Heart right ventricle (tissue), 16 donors: ENCODE results near the gene CCHCR1. TPM values are rescaled to one million over a fixed set of nuclear protein-coding genes. Genes with fewer than 3 reads are reported as not detected.

Experiments
- ATAC-seq, 8 donors: fragments of 200-7000 bp; cut with Tn5 transposase; one replicate each; pipeline ENCODE4 v1.9.1; 2020; ENCODE audit warnings: mild to moderate bottlenecking in 8 of 8, moderate library complexity in 8 of 8, moderate number of reproducible peaks in 1 of 8
- DNase-seq, 2 donors: peaks; one replicate each; pipeline ENCODE4 v3.0.0-alpha.2; 2020
- H3K27ac ChIP-seq, 10 donors: fragments of 200-600 bp; sonication (generic) in 2 of 10; one replicate each; pipeline versions ENCODE4 v1.5.0 to v1.8.0; 2020 to 2022; ENCODE audit warnings: mild to moderate bottlenecking in 3 of 10
- H3K27me3 ChIP-seq, 7 donors: fragments of 200-600 bp; one replicate each; pipeline ENCODE4 v1.8.0; 2021 to 2022; ENCODE audit warnings: mild to moderate bottlenecking in 2 of 7
- H3K36me3 ChIP-seq, 9 donors: fragments of 200-600 bp; sonication (generic) in 1 of 9; one replicate each; pipeline versions ENCODE4 v1.5.0 to v1.8.0; 2020 to 2022; ENCODE audit warnings: mild to moderate bottlenecking in 2 of 9
- H3K4me1 ChIP-seq, 9 donors: fragments of 200-600 bp; sonication (generic) in 1 of 9; one replicate each; pipeline versions ENCODE4 v1.5.0 to v1.8.0; 2020 to 2022; ENCODE audit warnings: mild to moderate bottlenecking in 4 of 9
- H3K4me3 ChIP-seq, 10 donors: fragments of 200-600 bp; sonication (generic) in 2 of 10; one replicate each; pipeline versions ENCODE4 v1.5.0 to v1.8.0; 2020 to 2022; ENCODE audit warnings: mild to moderate bottlenecking in 7 of 10, moderate library complexity in 2 of 10
- H3K9me3 ChIP-seq, 11 donors: fragments of 200-600 bp in 10 of 11; sonication (generic) in 2 of 11; one replicate each; pipeline versions ENCODE4 v1.5.0 to v1.8.0; 2013 to 2022; ENCODE audit warnings: mild to moderate bottlenecking in 2 of 11, control low read depth in 1 of 11, moderate library complexity in 1 of 11
- WGBS, 2 donors: extraction: QIAGEN DNeasy Blood & Tissue Kit; methylation state at CpG; one replicate each; pipeline ENCODE4 v1.1.7; 2013; ENCODE audit warnings: inconsistent platforms in 1 of 2; 5-methylcytosine and 5-hydroxymethylcytosine counted together
- intact Hi-C, 10 donors: fragments of 100-400 bp; cut with DNase I; formaldehyde crosslinking; loops; one replicate each; pipeline versions ENCODE4 v1.11.1 to v1.14.2; 2022
- polyA plus RNA-seq, 2 donors: library from polyadenylated mRNA; stranded (reverse); fragments of 200-250 nt; gene quantifications; one replicate each; pipeline ENCODE4 v1.2.3, GENCODE V29; 2013
- total RNA-seq, 10 donors: library from RNA; stranded (reverse); fragmentation: NEBNext Ultra II Directional in 3 of 10; extraction: Animal tissue kit (Norgen Biotek cat#: 25700) in 3 of 10; gene quantifications; one replicate each; pipeline versions ENCODE4 v1.2.1 to v1.2.4, GENCODE V29; 2021 to 2023
- TF ChIP-seq, protein P1 (sequence below), 9 donors: fragments of 200-600 bp; sonication (generic) in 2 of 9; IDR thresholded peaks; one replicate each; pipeline versions ENCODE4 v1.5.0 to v1.8.0; 2021 to 2022; ENCODE audit warnings: antibody characterized with exemption in 9 of 9, mild to moderate bottlenecking in 5 of 9, moderate library complexity in 1 of 9
- donor health status: Arrhythmogenic right ventricular cardiomyopathy.
- donor health status: ischemic (EF 13 %, LVEDD 7.1; RV severe dilation, severe dysfunction).
- donor health status: healthy with polysubstance abuse.
- donor health status: DM: no; HTN: yes; CAD: no.
- donor health status: DM: no; HTN: no; CAD: no.
- donor health status: ischemic (EF 25% LVEDD 6.9; RV normal size, moderate dysfunction).
- donor health status: ischemic (EF 25% LVEDD 5.7; RV mildly dilated, moderate dysfunction).
- donor health status: healthy.
- donor health status: DM: yes; HTN: yes; CAD: no.
- donor health status: Ischemic cardiomyopathy.
- donor health status: ischemic (EF 35%, LVEDD 5.7; RV mildly dilated, moderate dysfunction).
- donor health status: nonischemic (EF 11% LVEDD 7.7; RV severe dilation, severe dysfunction).
- donor health status: DM: yes; HTN: yes; CAD: no.
- donor health status: PGD.
- donor health status: ischemic (EF 29% LVEDD 5.4; RV normal size, mild dysfunction).
- donor health status: nonischemic (EF 23%, LVEDD 6.1; RV moderate dilation, normal function).

The CCHCR1 gene
- total and polyA plus RNA-seq, 12 donors, result 8.0 to 15.9 (median 11.2) TPM

DNA sequence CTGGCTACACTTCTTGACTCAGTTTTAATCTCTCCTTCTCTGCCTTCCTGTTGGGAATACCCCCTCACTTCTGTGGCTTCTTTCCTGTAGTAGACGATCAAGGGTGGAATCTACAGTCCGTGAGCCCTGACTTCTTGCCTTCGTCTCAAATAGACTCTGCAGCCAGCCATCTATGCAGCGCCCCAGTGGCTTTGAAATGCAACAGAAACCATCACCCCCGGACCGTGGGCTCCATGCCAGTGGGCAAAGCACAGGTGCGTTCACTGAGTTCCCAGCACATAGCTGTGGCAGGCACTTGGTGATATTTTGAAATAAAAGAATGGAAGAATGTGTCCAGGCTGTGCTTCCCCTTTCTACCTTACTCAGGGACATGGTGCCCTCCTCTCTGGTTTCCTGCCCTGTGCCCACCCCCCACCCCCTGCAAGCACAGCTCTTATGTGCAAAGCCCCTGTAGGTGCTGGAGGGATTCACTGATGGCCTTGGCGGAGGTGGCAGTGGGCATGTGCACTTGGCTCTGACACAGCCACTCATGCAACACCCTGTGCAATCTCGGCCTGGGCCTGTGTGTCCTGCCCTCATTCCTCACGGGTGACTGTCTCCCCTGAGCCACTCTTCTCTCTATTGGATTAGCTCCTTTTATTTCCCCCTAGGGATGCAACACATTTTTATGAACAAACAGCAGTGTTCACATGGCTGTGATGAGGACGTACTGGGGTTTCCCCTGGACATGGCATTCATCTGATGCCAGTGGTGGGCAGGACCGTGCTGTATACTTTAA lies 31.8 kb downstream of the CCHCR1 start:
- Histone ChIP-seq H3K36me3 (no peaks in the 10 kb centered on the region), H3K27me3 (no peaks in the 10 kb centered on the region), H3K4me1 (peaks cover 18 to 63% (median 47%) of the 10 kb centered on the region in 9 donors), H3K27ac (peak overlapping the region in 9 of 10 donors; percentile 12 to 85 (median 63)), H3K4me3 (no peak overlapping the region), H3K9me3 (no peaks in the 10 kb centered on the region)
- ATAC-seq (peak in 7 of 8 donors; percentile 24 to 68 (median 46)), DNase-seq (peak; percentile 44 to 51)
- TF ChIP-seq, protein P1, sequence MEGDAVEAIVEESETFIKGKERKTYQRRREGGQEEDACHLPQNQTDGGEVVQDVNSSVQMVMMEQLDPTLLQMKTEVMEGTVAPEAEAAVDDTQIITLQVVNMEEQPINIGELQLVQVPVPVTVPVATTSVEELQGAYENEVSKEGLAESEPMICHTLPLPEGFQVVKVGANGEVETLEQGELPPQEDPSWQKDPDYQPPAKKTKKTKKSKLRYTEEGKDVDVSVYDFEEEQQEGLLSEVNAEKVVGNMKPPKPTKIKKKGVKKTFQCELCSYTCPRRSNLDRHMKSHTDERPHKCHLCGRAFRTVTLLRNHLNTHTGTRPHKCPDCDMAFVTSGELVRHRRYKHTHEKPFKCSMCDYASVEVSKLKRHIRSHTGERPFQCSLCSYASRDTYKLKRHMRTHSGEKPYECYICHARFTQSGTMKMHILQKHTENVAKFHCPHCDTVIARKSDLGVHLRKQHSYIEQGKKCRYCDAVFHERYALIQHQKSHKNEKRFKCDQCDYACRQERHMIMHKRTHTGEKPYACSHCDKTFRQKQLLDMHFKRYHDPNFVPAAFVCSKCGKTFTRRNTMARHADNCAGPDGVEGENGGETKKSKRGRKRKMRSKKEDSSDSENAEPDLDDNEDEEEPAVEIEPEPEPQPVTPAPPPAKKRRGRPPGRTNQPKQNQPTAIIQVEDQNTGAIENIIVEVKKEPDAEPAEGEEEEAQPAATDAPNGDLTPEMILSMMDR (IDR thresholded peaks at IDR 0.05), result no peak
- WGBS, 2 donors, result 57 to 70% methylated on average over 12 of the region's 12 CpGs
- intact Hi-C loops, result no loop called here

DNA sequence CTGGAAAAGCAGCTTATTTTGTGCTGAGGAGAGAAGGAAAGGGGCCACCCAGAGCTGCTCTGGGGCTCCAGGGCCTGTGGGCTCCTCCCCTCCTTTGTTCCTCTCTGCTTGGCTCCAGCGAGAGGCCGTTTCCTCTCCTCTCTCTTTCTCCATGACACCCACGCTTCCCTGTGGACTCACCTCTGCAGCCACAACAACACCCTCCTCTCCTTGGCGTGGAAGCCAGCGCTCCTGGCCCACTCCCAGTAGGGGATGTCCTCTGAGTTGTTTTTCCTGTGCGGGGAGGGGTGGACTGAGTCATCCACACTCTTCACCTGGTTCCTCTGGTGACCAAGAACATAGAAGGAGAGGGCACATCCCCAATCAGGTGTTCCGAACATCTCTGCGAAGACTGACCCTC lies 32.4 kb downstream of the CCHCR1 start:
- H3K4me1 ChIP-seq, result peaks cover 18 to 63% (median 47%) of the 10 kb centered on the region in 9 donors
- no peaks in the 10 kb centered on the region for H3K27me3 ChIP-seq
- peak; percentile 46 to 66 for DNase-seq
- H3K36me3 ChIP-seq, result no peaks in the 10 kb centered on the region
- peak; percentile 26 to 77 (median 42) for ATAC-seq
- intact Hi-C loops, result no loop called here
- WGBS, 2 donors, result 46 to 58% methylated on average over 8 of the region's 8 CpGs
- no peak overlapping the region for H3K4me3 ChIP-seq
- peak overlapping the region in 7 of 10 donors; percentile 25 to 85 (median 59) for H3K27ac ChIP-seq
- H3K9me3 ChIP-seq, result no peaks in the 10 kb centered on the region
- TF ChIP-seq, protein P1 (IDR thresholded peaks at IDR 0.05), result no peak

DNA sequence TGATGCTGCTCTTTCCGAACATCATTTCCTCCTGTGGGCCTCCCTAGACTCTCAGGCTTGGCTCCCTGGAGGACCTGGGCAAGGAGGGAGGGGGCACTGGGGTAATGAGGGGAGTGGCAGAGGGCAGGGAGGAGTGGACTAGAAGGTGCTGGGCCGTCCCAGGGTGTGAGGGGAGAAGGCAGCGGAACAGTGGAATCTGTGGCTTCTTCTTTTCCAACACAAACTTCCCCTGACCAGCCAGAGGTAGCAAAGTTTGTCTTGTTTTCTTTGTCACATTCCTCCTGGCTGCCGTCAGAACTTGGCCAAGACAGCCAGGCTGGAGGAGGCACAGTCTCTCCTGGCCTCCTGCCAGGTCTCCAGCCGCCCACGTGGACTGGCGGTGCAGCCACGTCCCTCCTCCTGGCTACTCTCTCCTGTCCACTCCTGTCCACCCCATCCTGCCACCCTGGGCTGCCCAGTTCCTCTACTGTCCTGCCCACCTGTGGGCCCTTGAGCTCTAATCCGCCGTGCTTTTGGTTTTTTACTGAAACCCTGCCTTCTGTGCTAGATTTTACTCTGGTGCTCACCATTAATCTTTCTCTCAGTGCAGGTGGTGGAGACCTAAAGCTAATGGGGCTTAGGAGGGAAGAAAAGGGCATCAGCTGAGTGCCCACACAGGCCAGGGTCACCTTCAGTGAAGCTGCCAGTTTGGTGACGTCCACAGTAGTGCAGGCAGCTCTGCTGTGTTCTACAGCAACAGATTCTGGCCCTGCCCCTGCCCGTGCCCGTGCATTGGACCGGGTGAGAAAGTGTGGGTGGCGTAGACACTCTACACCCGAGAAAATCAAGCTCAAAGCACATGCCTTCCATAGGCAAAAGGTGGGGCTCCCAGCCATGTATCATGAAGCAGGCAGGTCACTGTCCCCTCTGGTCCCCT lies 34.6 kb downstream of the CCHCR1 start:
- intact Hi-C loops, result no loop called here
- peak overlapping the region in 9 of 10 donors; percentile 35 to 78 (median 65) for H3K27ac ChIP-seq
- peaks cover 18 to 64% (median 47%) of the 10 kb centered on the region in 9 donors for H3K4me1 ChIP-seq
- TF ChIP-seq, protein P1 (IDR thresholded peaks at IDR 0.05), result no peak
- H3K36me3 ChIP-seq, result no peaks in the 10 kb centered on the region
- H3K27me3 ChIP-seq, result no peaks in the 10 kb centered on the region
- H3K9me3 ChIP-seq, result no peaks in the 10 kb centered on the region
- DNase-seq, result peak; percentile 81
- H3K4me3 ChIP-seq, result no peak overlapping the region
- WGBS, 2 donors, result 32 to 36% methylated on average over 16 of the region's 16 CpGs
- ATAC-seq, result peak; percentile 41 to 79 (median 70)

DNA sequence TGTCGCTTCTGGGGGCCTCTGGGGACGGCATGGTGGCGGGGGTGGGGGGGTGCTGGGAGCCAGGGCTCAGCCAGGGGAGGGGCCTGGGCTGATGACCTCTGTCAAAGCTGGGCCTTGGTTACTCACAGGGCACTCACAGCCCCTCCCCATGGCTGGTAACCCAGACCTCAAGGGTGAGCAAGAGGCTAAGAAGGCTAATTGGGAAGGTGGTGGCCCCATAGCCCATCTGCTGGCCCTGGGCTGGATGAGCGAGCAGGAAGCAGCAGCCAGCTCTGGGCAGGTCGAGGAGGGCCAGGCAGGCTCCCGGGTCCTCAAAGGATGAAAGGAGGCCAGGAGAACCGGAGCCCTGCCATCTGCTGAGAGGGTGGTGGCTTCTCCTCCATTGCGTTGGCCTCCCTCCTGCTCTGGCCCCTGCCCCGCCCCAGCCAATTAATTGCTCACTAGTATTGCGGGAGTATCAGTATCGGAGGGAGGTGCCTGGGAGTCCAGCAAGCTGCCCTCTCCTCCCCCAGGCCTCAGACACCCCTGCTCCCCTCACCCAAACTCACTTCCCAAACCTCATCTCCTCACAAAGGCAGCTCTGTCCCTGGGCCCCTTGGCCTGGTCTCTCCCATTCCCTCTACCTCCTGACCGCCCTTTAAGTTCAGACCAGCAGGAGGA lies 36.3 kb downstream of the CCHCR1 start:
- Histone ChIP-seq H3K36me3 (no peaks in the 10 kb centered on the region), H3K27me3 (no peaks in the 10 kb centered on the region), H3K27ac (no peak overlapping the region), H3K9me3 (no peaks in the 10 kb centered on the region), H3K4me1 (peaks cover 9 to 64% (median 51%) of the 10 kb centered on the region in 9 donors), H3K4me3 (no peak overlapping the region)
- ATAC-seq (no peak), DNase-seq (no peak)
- WGBS, 2 donors, result 91 to 93% methylated on average over 12 of the region's 12 CpGs
- intact Hi-C loops, result no loop called here
- TF ChIP-seq, protein P1 (IDR thresholded peaks at IDR 0.05), result no peak
